GM12878 (cell line): ENCODE results near the gene SNX4. TPM values are rescaled to one million over a fixed set of nuclear protein-coding genes. Genes with fewer than 3 reads are reported as not detected.
A peak's percentile ranks its signal among the peaks of the same experiment; 100 is the strongest.

Experiments
- ATF2 ChIP-seq: IDR thresholded peaks from 2 replicates; pipeline ENCODE4 v1.6.1; 2012; ENCODE audit warnings: low read length, inconsistent platforms
- BHLHE40 ChIP-seq, 2 experiments: fragments of 450-650 bp in 1 of 2; IDR thresholded peaks; 2 replicates each; pipeline ENCODE4 v1.6.1; 2011 to 2017; ENCODE audit warnings: low read depth in 2 of 2, borderline replicate concordance in 1 of 2, improper control_type of control experiment in 1 of 2, low read length in 1 of 2, mild to moderate bottlenecking in 1 of 2
- BRCA1 ChIP-seq: IDR thresholded peaks from 2 replicates; pipeline ENCODE4 v1.6.1; 2011; ENCODE audit warnings: low read depth, low read length, improper control_type of control experiment
- CEBPZ ChIP-seq: fragments of 150-350 bp; IDR thresholded peaks from 2 replicates; pipeline ENCODE4 v1.6.1; 2016; ENCODE audit warnings: low read depth, low read length
- CHD4 ChIP-seq: fragments of 200-600 bp; sonication (generic); IDR thresholded peaks from 2 replicates; pipeline ENCODE4 v1.6.1; 2016; ENCODE audit warnings: mild to moderate bottlenecking
- FOS ChIP-seq: IDR thresholded peaks from 3 replicates; pipeline ENCODE4 v1.6.1; 2011; ENCODE audit warnings: borderline replicate concordance; ENCODE audit not compliant: insufficient read length; ENCODE audit errors: extremely low read depth
- HCFC1 ChIP-seq: fragments of 150-350 bp; IDR thresholded peaks from 2 replicates; pipeline ENCODE4 v1.6.1; 2014; ENCODE audit warnings: low read length
- KLF5 ChIP-seq: fragments of 450-650 bp; IDR thresholded peaks from 2 replicates; pipeline ENCODE4 v1.6.1; 2014; ENCODE audit warnings: mild to moderate bottlenecking; ENCODE audit not compliant: partially characterized antibody
- MYB ChIP-seq: fragments of 150-350 bp; IDR thresholded peaks from 2 replicates; pipeline ENCODE4 v1.6.1; 2014; ENCODE audit warnings: mild to moderate bottlenecking, low read depth, low read length, borderline replicate concordance
- NFYA ChIP-seq: IDR thresholded peaks from 2 replicates; pipeline ENCODE4 v1.6.1; 2011; ENCODE audit warnings: low read depth, mild to moderate bottlenecking, low read length, improper control_type of control experiment, borderline replicate concordance
- NRF1 ChIP-seq: conservative IDR thresholded peaks from 2 replicates; pipeline ENCODE4 v1.6.1; 2011; ENCODE audit warnings: mild to moderate bottlenecking, low read depth, low read length, improper control_type of control experiment
- PAX5 ChIP-seq: IDR thresholded peaks from 2 replicates; pipeline ENCODE4 v1.6.1; 2011; ENCODE audit warnings: low read depth, low read length, borderline replicate concordance
- PAX8 ChIP-seq: fragments of 450-650 bp; IDR thresholded peaks from 2 replicates; pipeline ENCODE4 v1.6.1; 2017; ENCODE audit warnings: mild to moderate bottlenecking, moderate library complexity
- RAD21 ChIP-seq: IDR thresholded peaks from 2 replicates; pipeline ENCODE4 v1.6.1; 2011; ENCODE audit warnings: mild to moderate bottlenecking, low read depth, low read length, moderate library complexity; ENCODE audit not compliant: insufficient read depth
- RAD51 ChIP-seq: fragments of 450-650 bp; IDR thresholded peaks from 2 replicates; pipeline ENCODE4 v1.6.1; 2016; ENCODE audit warnings: moderate library complexity, mild to moderate bottlenecking, inconsistent platforms
- SMARCA5 ChIP-seq: fragments of 450-650 bp; IDR thresholded peaks from 2 replicates; pipeline ENCODE4 v1.6.1; 2017; ENCODE audit warnings: mild to moderate bottlenecking
- SMC3 ChIP-seq: IDR thresholded peaks from 2 replicates; pipeline ENCODE4 v1.6.1; 2011; ENCODE audit warnings: low read length, improper control_type of control experiment, borderline replicate concordance
- SUZ12 ChIP-seq: fragments of 200-600 bp; sonication (generic); IDR thresholded peaks from one replicate; pipeline ENCODE4 v1.6.1; 2018; ENCODE audit warnings: antibody characterized with exemption, mild to moderate bottlenecking; ENCODE audit not compliant: unreplicated experiment
- TBL1XR1 ChIP-seq: IDR thresholded peaks from 2 replicates; pipeline ENCODE4 v1.6.1; 2012; ENCODE audit warnings: low read depth, low read length, improper control_type of control experiment
- TCF7 ChIP-seq: IDR thresholded peaks from 2 replicates; pipeline ENCODE4 v1.6.1; 2014; ENCODE audit warnings: antibody characterized with exemption, borderline replicate concordance
- YY1 ChIP-seq: IDR thresholded peaks from 2 replicates; pipeline ENCODE4 v1.6.1; 2011; ENCODE audit warnings: low read depth, mild to moderate bottlenecking, low read length
- ZBTB11 ChIP-seq: fragments of 450-650 bp; formaldehyde crosslinking; IDR thresholded peaks from 2 replicates; pipeline ENCODE4 v1.5.0; 2022; ENCODE audit warnings: mild to moderate bottlenecking, missing genetic modification characterization
- ZNF207 ChIP-seq: fragments of 450-650 bp; IDR thresholded peaks from 2 replicates; pipeline ENCODE4 v1.6.1; 2014; ENCODE audit warnings: antibody characterized with exemption, mild to moderate bottlenecking, borderline replicate concordance
- ZNF274 ChIP-seq: IDR thresholded peaks from one replicate; pipeline ENCODE4 v1.8.0; 2011; ENCODE audit not compliant: insufficient read length, insufficient read depth
- polyA plus RNA-seq, 11 experiments: library from polyadenylated mRNA; depleted of rRNA in 4 of 11; unstranded in 6 of 11; stranded (reverse) in 5 of 11; fragments of >200 nt; fragmentation: Nextera tagmentation in 4 of 11; fragmentation: Illumina TruSeq in 1 of 11; extraction: Ambion mirVana in 4 of 11; extraction: Trizol in 1 of 11; gene quantifications; 1 replicate in 1 of 11; 2 replicates in 10 of 11; pipeline versions ENCODE4 v1.2.1 to v1.2.3, GENCODE V29; 2011 to 2016; ENCODE audit warnings: inconsistent platforms in 2 of 11, missing spikeins in 2 of 11, low read depth in 1 of 11
- total RNA-seq, 4 experiments: library from RNA; depleted of rRNA in 3 of 4; stranded (reverse); fragments of >200 nt in 3 of 4; fragmentation: Illumina TruSeq in 1 of 4; extraction: Trizol in 1 of 4; gene quantifications; 2 replicates each; pipeline versions ENCODE4 v1.2.1 to v1.2.3, GENCODE V29; 2013 to 2021

The SNX4 gene
- total and polyA plus RNA-seq, 10 of the 15 experiments (the other 5 are each of a cell fraction or from before 2014, with no cell fraction given) = 33.4 to 94.5 (median 60.5) TPM

GRCh38 chr3:125437631-125438435, 82.2 kb downstream of the SNX4 start (continued):
- TF ChIP-seq KLF5 = no peak
- TF ChIP-seq SUZ12 = no peak
- no peak for TF ChIP-seq PAX5
- TF ChIP-seq TCF7 = no peak
- peak; percentile 55 for TF ChIP-seq YY1
- peak; percentile 93 for TF ChIP-seq SMC3
- TF ChIP-seq RAD51 = no peak
- no peak for TF ChIP-seq NRF1
- no peak for TF ChIP-seq FOS
- no peak for TF ChIP-seq ZNF207
- no peak for TF ChIP-seq CEBPZ
- TF ChIP-seq CHD4 = no peak
- TF ChIP-seq RAD21 = peak; percentile 97
- no peak for TF ChIP-seq ZBTB11
- TF ChIP-seq ZNF274 = no peak
- TF ChIP-seq MYB = no peak
- TF ChIP-seq BRCA1 = no peak
- TF ChIP-seq NFYA = no peak
- 0 out of 4 replicates have a peak, but pooled peaks of 1 of the 2 experiments have one; percentile 31 for TF ChIP-seq BHLHE40 (IDR thresholded peaks at IDR 0.05; ENCODE audit: borderline replicate concordance in 1 of 2, low read depth in 2 of 2, low read length in 1 of 2)
- TF ChIP-seq ATF2 = no peak
- TF ChIP-seq HCFC1 = no peak
- no peak for TF ChIP-seq SMARCA5
- no peak for TF ChIP-seq TBL1XR1
- TF ChIP-seq PAX8 = no peak
